Chondrocyte (in vitro differentiated cells): Measurements from ENCODE around the gene C10orf143. TPM values are rescaled to one million over a fixed set of nuclear protein-coding genes. Genes with fewer than 3 reads are reported as not detected.

ENCODE experiments used
- DNase-seq: peaks from one replicate; pipeline ENCODE4 v3.0.0; 2021; ENCODE audit warnings: mixed read lengths, low spot score
- H3K27ac Mint-ChIP-seq: one replicate; pipeline ENCODE4 v1.8.0; 2021; ENCODE audit warnings: mild to moderate bottlenecking, moderate library complexity, mixed read lengths; ENCODE audit not compliant: unreplicated experiment
- H3K27me3 Mint-ChIP-seq: 2 replicates; pipeline ENCODE4 v1.8.0; 2021; ENCODE audit warnings: low read depth, mixed read lengths
- H3K36me3 Mint-ChIP-seq: 2 replicates; pipeline ENCODE4 v1.8.0; 2021; ENCODE audit warnings: low read depth, mixed read lengths
- H3K4me1 Mint-ChIP-seq: 2 replicates; pipeline ENCODE4 v1.8.0; 2021; ENCODE audit warnings: low read depth, mild to moderate bottlenecking, mixed read lengths
- H3K4me3 Mint-ChIP-seq: one replicate; pipeline ENCODE4 v1.8.0; 2021; ENCODE audit warnings: mild to moderate bottlenecking, moderate library complexity, mixed read lengths; ENCODE audit not compliant: unreplicated experiment
- H3K9me3 Mint-ChIP-seq: 2 replicates; pipeline ENCODE4 v1.8.0; 2021; ENCODE audit warnings: low read depth, mixed read lengths
- total RNA-seq: library from RNA; stranded (reverse); gene quantifications from 3 replicates; pipeline ENCODE4 v1.2.1, GENCODE V29; 2021
- TF ChIP-seq, protein P1 (sequence below): fragments of 200-600 bp; sonication (generic); IDR thresholded peaks from 2 replicates; pipeline ENCODE4 v1.5.0; 2021; ENCODE audit warnings: antibody characterized with exemption, mild to moderate bottlenecking, moderate library complexity

C10orf143 gene
- total RNA-seq, 1 donor from 2014 or later: 2.6 TPM

GRCh38 chr10:130074639-130075038 is 36.0 kb downstream of the C10orf143 start:
- H3K4me1 Mint-ChIP-seq: no peaks in the 10 kb centered on the region
- no peak for DNase-seq
- H3K27ac Mint-ChIP-seq: no peak overlapping the region
- TF ChIP-seq, protein P1, sequence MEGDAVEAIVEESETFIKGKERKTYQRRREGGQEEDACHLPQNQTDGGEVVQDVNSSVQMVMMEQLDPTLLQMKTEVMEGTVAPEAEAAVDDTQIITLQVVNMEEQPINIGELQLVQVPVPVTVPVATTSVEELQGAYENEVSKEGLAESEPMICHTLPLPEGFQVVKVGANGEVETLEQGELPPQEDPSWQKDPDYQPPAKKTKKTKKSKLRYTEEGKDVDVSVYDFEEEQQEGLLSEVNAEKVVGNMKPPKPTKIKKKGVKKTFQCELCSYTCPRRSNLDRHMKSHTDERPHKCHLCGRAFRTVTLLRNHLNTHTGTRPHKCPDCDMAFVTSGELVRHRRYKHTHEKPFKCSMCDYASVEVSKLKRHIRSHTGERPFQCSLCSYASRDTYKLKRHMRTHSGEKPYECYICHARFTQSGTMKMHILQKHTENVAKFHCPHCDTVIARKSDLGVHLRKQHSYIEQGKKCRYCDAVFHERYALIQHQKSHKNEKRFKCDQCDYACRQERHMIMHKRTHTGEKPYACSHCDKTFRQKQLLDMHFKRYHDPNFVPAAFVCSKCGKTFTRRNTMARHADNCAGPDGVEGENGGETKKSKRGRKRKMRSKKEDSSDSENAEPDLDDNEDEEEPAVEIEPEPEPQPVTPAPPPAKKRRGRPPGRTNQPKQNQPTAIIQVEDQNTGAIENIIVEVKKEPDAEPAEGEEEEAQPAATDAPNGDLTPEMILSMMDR: peak; percentile 33
- no peaks in the 10 kb centered on the region for H3K27me3 Mint-ChIP-seq
- H3K4me3 Mint-ChIP-seq: no peak overlapping the region
- peaks cover 11% of the 10 kb centered on the region for H3K9me3 Mint-ChIP-seq
- peaks cover 8% of the 10 kb centered on the region for H3K36me3 Mint-ChIP-seq

GRCh38 chr10:130073912-130074311 is 36.7 kb downstream of the C10orf143 start:
- Mint-ChIP-seq H3K4me1 (no peaks in the 10 kb centered on the region), H3K27me3 (no peaks in the 10 kb centered on the region), H3K27ac (no peak overlapping the region), H3K4me3 (no peak overlapping the region), H3K9me3 (peaks cover 11% of the 10 kb centered on the region), H3K36me3 (peaks cover 8% of the 10 kb centered on the region)
- no peak for DNase-seq
- TF ChIP-seq, protein P1: no peak

DNA sequence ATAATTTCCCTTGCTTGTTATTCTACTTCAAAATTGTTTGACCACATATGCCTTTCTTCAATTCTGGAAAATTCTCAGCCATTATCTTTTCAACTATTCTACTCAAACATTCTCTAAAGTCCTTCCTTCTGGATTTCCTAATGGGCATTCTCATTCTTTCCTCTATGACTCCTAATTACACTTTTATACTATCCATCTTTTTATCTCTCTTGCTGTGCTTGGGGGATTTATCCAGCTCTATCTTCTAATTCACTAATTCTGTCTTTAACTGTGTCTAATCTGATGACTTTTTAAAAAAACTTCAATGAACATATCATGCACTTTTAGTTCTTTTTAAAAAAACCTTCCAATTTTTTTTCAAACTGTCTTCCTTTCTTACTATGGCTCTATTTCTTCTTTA is 38.4 kb downstream of the C10orf143 start:
- Mint-ChIP-seq H3K27me3 (no peaks in the 10 kb centered on the region), H3K4me1 (no peaks in the 10 kb centered on the region), H3K27ac (no peak overlapping the region), H3K36me3 (peaks cover 8% of the 10 kb centered on the region), H3K4me3 (no peak overlapping the region), H3K9me3 (peaks cover 11% of the 10 kb centered on the region)
- TF ChIP-seq, protein P1: no peak
- DNase-seq: no peak

- TF ChIP-seq, protein P1: no peak
- Mint-ChIP-seq H3K4me3 (no peak overlapping the region), H3K9me3 (peaks cover 12% of the 10 kb centered on the region), H3K27ac (no peak overlapping the region), H3K4me1 (no peaks in the 10 kb centered on the region), H3K36me3 (peaks cover 16% of the 10 kb centered on the region), H3K27me3 (no peaks in the 10 kb centered on the region)
- no peak for DNase-seq
These were observed 42.7 kb downstream of the C10orf143 start for GRCh38 chr10:130067893-130068292.

GRCh38 chr10:130066743-130067142 is 43.9 kb downstream of the C10orf143 start:
- TF ChIP-seq, protein P1: no peak
- Mint-ChIP-seq H3K9me3 (peaks cover 4% of the 10 kb centered on the region), H3K27me3 (no peaks in the 10 kb centered on the region), H3K4me1 (no peaks in the 10 kb centered on the region), H3K36me3 (peaks cover 12% of the 10 kb centered on the region), H3K4me3 (no peak overlapping the region), H3K27ac (no peak overlapping the region)
- DNase-seq: no peak
